ENCODE measurements around the gene KCNB1. TPM values are rescaled to one million over a fixed set of nuclear protein-coding genes. Genes with fewer than 3 reads are reported as not detected.

KCNB1 gene
- total RNA-seq, 1 donor from 2014 or later, result not detected

DNA sequence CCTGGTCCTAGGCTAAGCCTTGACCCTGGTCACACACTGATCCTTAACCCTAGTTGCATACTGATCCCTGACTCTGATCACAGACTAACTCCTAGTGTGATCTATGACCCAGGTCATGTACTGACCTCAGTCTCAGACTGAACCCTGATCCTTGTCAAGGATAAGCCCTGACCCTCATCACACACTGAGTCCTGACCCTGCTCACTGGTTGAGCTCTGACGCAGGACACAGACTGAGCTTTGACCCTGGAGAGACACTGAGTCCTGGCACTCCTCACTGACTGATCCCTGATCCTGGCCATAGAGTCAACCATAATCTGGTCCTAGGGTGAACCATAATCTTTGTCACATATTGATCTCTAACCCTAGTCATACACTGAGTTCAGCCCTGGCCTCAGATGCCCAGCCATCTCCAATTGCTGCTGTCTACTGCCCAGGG is 37.9 kb downstream of the KCNB1 start:
- DNase-seq (ENCODE audit: low read depth in 2 of 2), result no peak

GRCh38 chr20:49437057-49437456 is 45.4 kb downstream of the KCNB1 start:
- no peak for DNase-seq (ENCODE audit: low read depth in 2 of 2)

- no peak for DNase-seq (ENCODE audit: low read depth in 2 of 2)
Observed at GRCh38 chr20:49435639-49436038, 46.8 kb downstream of the KCNB1 start.

DNA sequence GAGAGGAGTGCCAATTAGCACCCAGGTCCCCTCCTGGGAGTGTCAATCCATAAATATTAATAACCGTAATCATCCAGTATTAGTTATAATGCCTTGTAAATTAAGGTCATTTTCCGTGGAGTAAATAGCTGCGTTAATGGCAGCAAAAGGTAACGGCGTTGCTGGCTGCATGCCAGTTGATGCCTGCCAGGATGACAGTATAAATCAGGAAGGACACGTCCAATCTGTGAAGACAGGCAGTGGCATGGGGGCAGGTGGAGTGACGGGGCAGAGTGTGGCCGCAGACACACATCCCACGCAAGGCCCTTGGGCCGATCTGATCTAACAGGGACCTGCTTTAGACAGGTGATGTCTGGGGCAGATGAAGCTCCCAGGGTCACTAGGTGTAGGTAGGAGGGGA is 49.1 kb downstream of the KCNB1 start:
- no peak for DNase-seq (ENCODE audit: low read depth in 2 of 2)

GRCh38 chr20:49432550-49432949 is 49.9 kb downstream of the KCNB1 start:
- no peak for DNase-seq (ENCODE audit: low read depth in 2 of 2)

GRCh38 chr20:49431329-49431728 is 51.1 kb downstream of the KCNB1 start:
- no peak for DNase-seq (ENCODE audit: low read depth in 2 of 2)

DNA sequence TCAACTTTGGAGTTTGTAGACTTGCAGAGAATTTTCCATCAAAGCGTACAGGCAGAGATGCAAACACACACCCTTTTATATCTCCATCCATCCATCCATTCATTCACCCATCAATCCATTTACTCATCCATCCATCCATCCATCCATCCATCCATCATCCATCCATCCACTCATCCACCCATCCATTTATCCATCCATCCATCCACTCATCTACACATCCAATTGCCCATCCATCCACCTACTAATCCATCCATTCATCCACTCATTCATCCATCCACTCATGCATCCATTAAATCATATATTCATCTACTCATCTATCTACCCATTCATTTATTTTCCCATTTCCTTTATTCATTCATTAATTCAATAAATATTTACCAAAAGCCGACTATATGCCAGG is 52.1 kb downstream of the KCNB1 start:
- no peak for DNase-seq (ENCODE audit: low read depth in 2 of 2)

- no peak for DNase-seq (ENCODE audit: low read depth in 2 of 2)
Observed at GRCh38 chr20:49427751-49428518, 54.5 kb downstream of the KCNB1 start.

- no peak for DNase-seq (ENCODE audit: low read depth in 2 of 2)
Observed at GRCh38 chr20:49426873-49427272, 55.6 kb downstream of the KCNB1 start.

DNA sequence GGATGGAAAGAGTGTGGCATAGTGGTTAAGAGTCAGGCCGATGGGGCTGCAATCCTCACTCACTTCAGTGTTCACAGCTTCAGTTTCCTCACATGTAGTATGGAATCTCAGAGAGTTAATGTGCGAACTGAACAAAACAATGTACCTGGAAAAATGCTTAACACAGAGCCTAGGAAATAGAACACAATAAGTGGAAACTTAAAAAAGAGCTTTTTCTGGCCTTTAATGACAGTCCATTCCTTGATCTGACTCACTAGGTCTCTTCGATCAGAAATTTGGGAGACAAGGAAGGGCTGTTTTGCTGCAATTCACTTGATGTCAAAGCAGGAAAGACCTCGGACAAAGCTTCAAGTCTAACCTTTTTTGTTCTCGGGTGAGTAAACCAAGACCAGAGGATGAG is 56.1 kb downstream of the KCNB1 start:
- no peak for DNase-seq (ENCODE audit: low read depth in 2 of 2)

DNA sequence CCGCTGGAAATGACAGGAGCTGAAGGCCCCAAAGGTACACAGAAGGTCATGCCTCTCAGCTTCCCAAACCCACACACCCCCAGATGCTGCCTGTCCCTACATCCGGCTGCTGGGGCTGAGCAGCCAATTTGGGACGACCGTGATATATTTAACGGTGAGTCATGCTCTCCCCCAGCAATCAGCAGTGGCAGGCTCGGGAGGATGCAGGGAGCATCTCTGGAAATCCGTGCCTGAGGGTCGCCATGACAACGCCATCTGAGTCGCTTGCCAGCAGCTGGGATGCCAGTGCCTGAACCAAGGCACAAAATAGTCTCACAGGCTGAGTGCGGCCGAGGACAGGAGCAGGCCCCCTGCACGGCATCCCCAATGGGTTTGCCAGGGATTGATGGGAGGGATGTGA is 57.9 kb downstream of the KCNB1 start:
- DNase-seq (ENCODE audit: low read depth in 2 of 2), result no peak

GRCh38 chr20:49422161-49422560 is 60.3 kb downstream of the KCNB1 start:
- DNase-seq (ENCODE audit: low read depth in 2 of 2), result no peak

DNA sequence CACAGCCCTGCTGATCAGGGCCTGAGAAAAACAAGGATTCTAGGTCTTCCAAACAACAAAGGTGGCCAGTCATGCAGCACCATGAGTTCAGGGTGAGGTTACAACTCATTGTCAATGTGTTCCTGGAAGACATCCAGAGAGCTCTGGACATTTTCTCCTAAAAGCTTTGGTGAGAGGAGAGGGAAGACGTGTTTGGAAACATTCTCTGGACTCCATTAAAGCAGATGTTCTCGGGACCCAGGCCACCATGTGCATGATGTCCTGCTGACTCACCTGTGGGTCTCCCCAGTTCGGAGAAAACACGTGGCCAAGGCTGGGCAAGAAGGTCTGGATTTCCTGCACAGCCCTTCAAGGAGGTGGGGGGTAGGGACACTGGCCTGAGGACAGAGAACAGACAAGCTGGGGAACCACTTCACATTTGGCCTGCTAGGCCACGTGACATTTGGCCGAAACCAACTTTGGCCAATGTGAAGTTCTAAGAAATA is 61.6 kb downstream of the KCNB1 start:
- no peak for DNase-seq (ENCODE audit: low read depth in 2 of 2)

- no peak for DNase-seq (ENCODE audit: low read depth in 2 of 2)
Observed at GRCh38 chr20:49420292-49420691, 62.2 kb downstream of the KCNB1 start.

- no peak for DNase-seq (ENCODE audit: low read depth in 2 of 2)
Observed at GRCh38 chr20:49419785-49420184, 62.7 kb downstream of the KCNB1 start.

DNA sequence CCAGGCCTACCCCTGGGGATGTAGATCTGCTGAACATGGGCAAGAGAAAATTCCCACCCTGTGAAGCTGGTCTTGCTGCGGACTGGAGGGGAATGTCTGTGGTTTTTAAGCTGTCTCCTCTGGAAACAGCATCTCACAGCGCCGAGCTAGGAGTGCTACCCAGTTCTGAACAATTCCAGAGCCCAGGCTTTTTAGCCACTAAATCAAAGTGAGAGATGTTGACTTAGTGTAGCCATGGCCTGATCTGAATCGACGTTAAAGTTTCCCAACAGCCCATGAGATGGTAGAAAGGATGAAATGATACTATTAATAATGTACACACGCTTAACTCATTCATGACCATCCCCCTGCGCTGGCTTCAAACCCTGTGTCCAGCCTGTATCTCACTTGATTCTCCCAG is 63.7 kb downstream of the KCNB1 start:
- no peak for DNase-seq (ENCODE audit: low read depth in 2 of 2)

DNA sequence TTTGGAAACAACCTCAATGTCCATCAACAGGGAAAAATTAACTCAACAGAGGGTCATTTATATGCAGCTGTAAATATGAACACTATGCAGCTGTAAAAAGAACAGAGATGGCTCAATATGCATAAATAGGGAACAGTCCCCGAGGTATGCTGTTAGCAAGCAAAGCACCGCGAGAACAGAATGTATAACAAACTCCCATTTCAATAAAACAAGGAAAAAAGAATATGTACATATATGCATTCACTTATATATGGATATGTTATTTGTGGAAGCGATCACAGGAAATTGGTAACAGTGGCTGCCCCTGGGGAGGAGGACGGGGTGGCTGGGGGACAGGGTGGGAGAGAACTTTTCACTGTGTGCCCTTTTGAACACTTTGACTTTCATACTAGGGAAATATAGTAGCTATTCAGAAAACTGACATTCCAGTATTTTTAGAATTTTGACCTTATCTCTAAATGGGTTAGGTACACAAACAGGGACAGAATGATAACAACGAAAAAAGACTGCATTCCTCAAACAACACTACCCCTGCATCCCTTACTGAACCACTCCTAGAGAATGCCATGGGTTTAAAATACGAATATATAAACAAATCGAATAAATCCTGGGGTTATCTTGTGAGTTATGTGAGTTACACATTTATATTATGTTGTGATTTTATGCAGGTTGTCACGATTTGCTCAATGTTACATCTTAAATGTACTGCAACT is 64.5 kb downstream of the KCNB1 start:
- DNase-seq (ENCODE audit: low read depth in 2 of 2), result no peak

- no peak for DNase-seq (ENCODE audit: low read depth in 2 of 2)
Observed at GRCh38 chr20:49415668-49416044, 66.8 kb downstream of the KCNB1 start.

DNA sequence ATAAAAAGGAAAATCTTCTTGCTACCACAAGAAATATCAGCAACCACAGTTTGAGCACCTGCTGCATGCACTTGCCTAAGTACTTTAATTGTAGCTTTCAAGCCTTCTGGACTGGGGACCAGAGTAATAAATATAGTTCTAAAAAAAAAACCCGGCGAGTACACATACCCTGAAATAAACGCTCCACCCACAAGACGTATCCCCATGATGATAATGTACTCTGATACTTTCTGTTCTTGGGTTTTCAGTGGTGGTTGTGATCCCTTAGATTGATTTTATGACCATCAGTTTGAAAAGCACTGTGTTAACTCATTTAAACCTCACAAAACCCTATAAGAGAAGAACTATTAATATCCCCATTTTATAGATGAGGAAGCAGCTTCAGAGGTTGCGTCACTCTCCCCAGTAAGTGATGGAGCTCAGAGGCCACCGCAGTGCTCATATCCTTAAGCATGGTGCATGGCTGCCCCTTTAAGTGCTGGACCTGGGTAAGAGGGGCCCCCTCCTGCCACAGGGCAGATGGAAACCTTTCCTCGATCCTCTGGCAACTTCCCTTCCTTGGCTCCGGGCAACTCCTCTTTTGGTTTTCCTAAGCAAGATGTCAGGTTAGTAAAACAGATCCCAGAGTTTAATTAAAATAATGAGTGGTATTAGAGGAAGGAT is 67.3 kb downstream of the KCNB1 start:
- DNase-seq (ENCODE audit: low read depth in 2 of 2), result no peak

GRCh38 chr20:49413677-49414076 is 68.8 kb downstream of the KCNB1 start:
- DNase-seq (ENCODE audit: low read depth in 2 of 2), result no peak

GRCh38 chr20:49412953-49413352 is 69.5 kb downstream of the KCNB1 start:
- DNase-seq (ENCODE audit: low read depth in 2 of 2), result no peak

DNA sequence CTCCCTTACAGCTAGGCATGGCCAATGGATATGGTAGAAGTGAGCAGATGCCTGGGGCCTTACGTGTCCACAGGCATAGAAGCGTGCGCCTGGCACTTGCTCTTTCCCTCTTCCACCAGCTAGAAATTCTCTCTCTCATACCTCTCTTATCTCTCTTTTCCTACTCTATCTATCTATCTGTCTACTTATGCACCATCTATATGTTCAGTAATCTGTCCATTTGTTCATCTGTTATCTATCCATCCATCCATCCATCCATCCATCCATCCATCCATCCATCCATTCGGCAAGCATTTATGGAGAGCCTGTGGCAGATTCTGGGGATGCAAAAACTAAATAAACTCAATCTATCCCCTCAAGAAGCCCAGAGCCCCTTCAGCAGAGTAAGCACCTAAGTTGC is 70.2 kb downstream of the KCNB1 start:
- DNase-seq (ENCODE audit: low read depth in 2 of 2), result no peak

Data from dermis microvascular lymphatic vessel endothelial cell (primary cell).